Measurements from ENCODE around the gene SECISBP2L. TPM values are rescaled to one million over a fixed set of nuclear protein-coding genes. Genes with fewer than 3 reads are reported as not detected.

The SECISBP2L gene
- total and polyA plus RNA-seq, 9 of the 15 experiments (the other 6 are each of a cell fraction or from before 2014, with no cell fraction given) = 0.55 to 14.1 (median 10.4) TPM

DNA sequence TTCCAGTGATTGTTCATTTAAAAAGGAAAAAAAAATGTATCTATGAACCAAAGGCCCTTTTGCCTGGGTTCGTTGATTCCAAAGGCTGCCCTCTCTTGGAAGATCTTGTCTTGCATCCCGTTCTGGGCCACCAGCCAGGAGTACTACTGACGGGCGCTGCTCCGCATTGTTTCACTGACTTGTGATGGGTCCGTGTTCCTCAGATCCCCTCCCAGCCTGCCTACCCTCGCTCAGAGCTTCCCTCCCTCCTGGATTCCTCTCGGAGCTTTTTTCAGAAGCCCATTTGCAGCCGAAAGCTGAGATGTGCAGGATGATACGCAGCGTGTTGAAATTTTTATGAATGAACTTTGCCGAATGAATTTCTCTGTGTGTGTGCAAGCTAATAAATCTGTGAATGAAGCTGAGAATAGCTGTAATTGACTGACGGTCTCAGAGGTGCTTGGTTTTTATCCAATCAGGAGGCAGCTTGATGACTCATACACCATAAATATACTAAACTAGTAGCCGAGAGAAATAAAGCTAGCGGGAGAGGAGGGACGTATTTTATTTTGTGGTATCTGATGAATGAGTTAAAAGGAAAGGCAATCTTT is 82.6 kb downstream of the SECISBP2L start, which contains the start of gene SHC4 (continued):
- TF ChIP-seq MTA2 (IDR thresholded peaks at IDR 0.05; ENCODE audit: low read depth) = no peak
- TF ChIP-seq THRAP3 (IDR thresholded peaks at IDR 0.05; ENCODE audit: borderline replicate concordance) = no peak
- no peak for TF ChIP-seq ZNF586 (CRISPR knock-in tag; conservative IDR thresholded peaks at IDR 0.05)
- peak in 1 of 2 experiments; percentile 21; a peak in 1 of 4 replicates for TF ChIP-seq RAD21 (CRISPR knock-in tag; conservative IDR thresholded peaks at IDR 0.05 in 1 of 2, IDR thresholded peaks at IDR 0.05 in 1 of 2)
- TF ChIP-seq SNRNP70 (optimal IDR thresholded peaks at IDR 0.05; ENCODE audit: low read depth, low read length) = no peak
- no peak for TF ChIP-seq RBBP5 (IDR thresholded peaks at IDR 0.05; ENCODE audit: borderline replicate concordance, insufficient read depth, low read length, poor library complexity, severe bottlenecking)
- TF ChIP-seq, protein P1, sequence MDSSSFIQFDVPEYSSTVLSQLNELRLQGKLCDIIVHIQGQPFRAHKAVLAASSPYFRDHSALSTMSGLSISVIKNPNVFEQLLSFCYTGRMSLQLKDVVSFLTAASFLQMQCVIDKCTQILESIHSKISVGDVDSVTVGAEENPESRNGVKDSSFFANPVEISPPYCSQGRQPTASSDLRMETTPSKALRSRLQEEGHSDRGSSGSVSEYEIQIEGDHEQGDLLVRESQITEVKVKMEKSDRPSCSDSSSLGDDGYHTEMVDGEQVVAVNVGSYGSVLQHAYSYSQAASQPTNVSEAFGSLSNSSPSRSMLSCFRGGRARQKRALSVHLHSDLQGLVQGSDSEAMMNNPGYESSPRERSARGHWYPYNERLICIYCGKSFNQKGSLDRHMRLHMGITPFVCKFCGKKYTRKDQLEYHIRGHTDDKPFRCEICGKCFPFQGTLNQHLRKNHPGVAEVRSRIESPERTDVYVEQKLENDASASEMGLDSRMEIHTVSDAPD (CRISPR knock-in tag; IDR thresholded peaks at IDR 0.05) = no peak
- no peak for TF ChIP-seq ZNF133 (CRISPR knock-in tag; IDR thresholded peaks at IDR 0.05)
- no peak for TF ChIP-seq ZNF699 (CRISPR knock-in tag; IDR thresholded peaks at IDR 0.05; ENCODE audit: insufficient replicate concordance)
- TF ChIP-seq ZNF24 (IDR thresholded peaks at IDR 0.05) = no peak
- no peak for TF ChIP-seq MCM7 (IDR thresholded peaks at IDR 0.05)
- TF ChIP-seq JUN (IDR thresholded peaks at IDR 0.05; ENCODE audit: borderline replicate concordance, low read depth, low read length) = 0 out of 2 replicates have a peak, but pooled peaks have one; percentile 21
- no peak for TF ChIP-seq JUN (CRISPR knock-in tag; IDR thresholded peaks at IDR 0.05; ENCODE audit: borderline replicate concordance)
- TF ChIP-seq DNMT1 (IDR thresholded peaks at IDR 0.05) = no peak
- TF ChIP-seq ESRRA (IDR thresholded peaks at IDR 0.05; ENCODE audit: borderline replicate concordance, low read depth) = no peak
- no peak for TF ChIP-seq PML (IDR thresholded peaks at IDR 0.05; ENCODE audit: low read length)
- no peak for TF ChIP-seq MCM3 (IDR thresholded peaks at IDR 0.05)
- TF ChIP-seq, protein P2, sequence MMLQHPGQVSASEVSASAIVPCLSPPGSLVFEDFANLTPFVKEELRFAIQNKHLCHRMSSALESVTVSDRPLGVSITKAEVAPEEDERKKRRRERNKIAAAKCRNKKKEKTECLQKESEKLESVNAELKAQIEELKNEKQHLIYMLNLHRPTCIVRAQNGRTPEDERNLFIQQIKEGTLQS (IDR thresholded peaks at IDR 0.05) = peak; percentile 88
- TF ChIP-seq, protein P2 (CRISPR knock-in tag; conservative IDR thresholded peaks at IDR 0.05) = no peak
- TF ChIP-seq FOSL1 (tag; conservative IDR thresholded peaks at IDR 0.05) = peak; percentile 88
- peak; percentile 53 for TF ChIP-seq NFIC (IDR thresholded peaks at IDR 0.05)
- TF ChIP-seq HNRNPH1 (optimal IDR thresholded peaks at IDR 0.05; ENCODE audit: low read depth, low read length) = no peak
- TF ChIP-seq, protein P3, sequence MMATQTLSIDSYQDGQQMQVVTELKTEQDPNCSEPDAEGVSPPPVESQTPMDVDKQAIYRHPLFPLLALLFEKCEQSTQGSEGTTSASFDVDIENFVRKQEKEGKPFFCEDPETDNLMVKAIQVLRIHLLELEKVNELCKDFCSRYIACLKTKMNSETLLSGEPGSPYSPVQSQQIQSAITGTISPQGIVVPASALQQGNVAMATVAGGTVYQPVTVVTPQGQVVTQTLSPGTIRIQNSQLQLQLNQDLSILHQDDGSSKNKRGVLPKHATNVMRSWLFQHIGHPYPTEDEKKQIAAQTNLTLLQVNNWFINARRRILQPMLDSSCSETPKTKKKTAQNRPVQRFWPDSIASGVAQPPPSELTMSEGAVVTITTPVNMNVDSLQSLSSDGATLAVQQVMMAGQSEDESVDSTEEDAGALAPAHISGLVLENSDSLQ (IDR thresholded peaks at IDR 0.05) = peak; percentile 48; the same call in 1 of the 2 replicates
- TF ChIP-seq, protein P4, sequence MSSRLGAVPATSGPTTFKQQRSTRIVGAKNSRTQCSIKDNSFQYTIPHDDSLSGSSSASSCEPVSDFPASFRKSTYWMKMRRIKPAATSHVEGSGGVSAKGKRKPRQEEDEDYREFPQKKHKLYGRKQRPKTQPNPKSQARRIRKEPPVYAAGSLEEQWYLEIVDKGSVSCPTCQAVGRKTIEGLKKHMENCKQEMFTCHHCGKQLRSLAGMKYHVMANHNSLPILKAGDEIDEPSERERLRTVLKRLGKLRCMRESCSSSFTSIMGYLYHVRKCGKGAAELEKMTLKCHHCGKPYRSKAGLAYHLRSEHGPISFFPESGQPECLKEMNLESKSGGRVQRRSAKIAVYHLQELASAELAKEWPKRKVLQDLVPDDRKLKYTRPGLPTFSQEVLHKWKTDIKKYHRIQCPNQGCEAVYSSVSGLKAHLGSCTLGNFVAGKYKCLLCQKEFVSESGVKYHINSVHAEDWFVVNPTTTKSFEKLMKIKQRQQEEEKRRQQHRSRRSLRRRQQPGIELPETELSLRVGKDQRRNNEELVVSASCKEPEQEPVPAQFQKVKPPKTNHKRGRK (tag; IDR thresholded peaks at IDR 0.05) = no peak
- TF ChIP-seq MEF2A (IDR thresholded peaks at IDR 0.05; ENCODE audit: control insufficient read depth, low read depth, low read length) = 0 out of 2 replicates have a peak, but pooled peaks have one; percentile 23
- no peak for TF ChIP-seq CBX5 (IDR thresholded peaks at IDR 0.05; ENCODE audit: borderline replicate concordance, low read depth)
